Cardiac muscle cell (in vitro differentiated cells and primary cell): Measurements from ENCODE around the gene TRHDE. TPM values are rescaled to one million over a fixed set of nuclear protein-coding genes. Genes with fewer than 3 reads are reported as not detected.

Experiments
- DNase-seq, 2 donors: peaks; one replicate each; pipeline versions ENCODE4 v3.0.0 to v3.0.0-alpha.2; 2010 to 2017; ENCODE audit warnings: low read depth in 1 of 2, low spot score in 1 of 2
- H3K27ac ChIP-seq: fragments of 200-600 bp; sonication (generic); 2 replicates; pipeline ENCODE4 v1.5.1; 2016
- H3K27me3 ChIP-seq: fragments of 200-600 bp; sonication (generic); 2 replicates; pipeline ENCODE4 v1.6.0; 2016; ENCODE audit warnings: control low read depth
- H3K36me3 ChIP-seq: fragments of 200-600 bp; sonication (generic); 2 replicates; pipeline ENCODE4 v1.5.1; 2016; ENCODE audit warnings: control low read depth
- H3K4me1 ChIP-seq: fragments of 200-600 bp; sonication (generic); 2 replicates; pipeline ENCODE4 v1.8.1; 2017; ENCODE audit warnings: low read depth, mild to moderate bottlenecking, mixed run types
- H3K4me3 ChIP-seq: fragments of 200-600 bp; sonication (generic); 2 replicates; pipeline ENCODE4 v1.5.1; 2016; ENCODE audit warnings: mild to moderate bottlenecking
- H3K9me3 ChIP-seq: fragments of 200-600 bp; sonication (generic); 2 replicates; pipeline ENCODE4 v1.5.1; 2017; ENCODE audit warnings: low read depth, mild to moderate bottlenecking, control low read depth
- CTCF ChIP-seq: IDR thresholded peaks from 2 replicates; pipeline ENCODE4 v1.5.1; 2012; ENCODE audit warnings: low read depth, mild to moderate bottlenecking, low read length
- polyA plus RNA-seq: library from polyadenylated mRNA; unstranded; fragments of >200 nt; fragmentation: Nextera tagmentation; extraction: Ambion mirVana; gene quantifications from 2 replicates; pipeline ENCODE4 v1.2.1, GENCODE V29; 2016
- total RNA-seq: library from RNA; depleted of rRNA; stranded (reverse); fragments of >200 nt; gene quantifications from 2 replicates; pipeline ENCODE4 v1.2.3, GENCODE V29; 2016

The TRHDE gene
- total and polyA plus RNA-seq, 2 experiments from 2014 or later: not detected

- Histone ChIP-seq H3K4me3 (no peak overlapping the region), H3K36me3 (no peaks in the 10 kb centered on the region), H3K4me1 (no peaks in the 10 kb centered on the region), H3K27ac (no peak overlapping the region), H3K27me3 (no peaks in the 10 kb centered on the region), H3K9me3 (no peaks in the 10 kb centered on the region)
- TF ChIP-seq CTCF: no peak
- DNase-seq: no peak
Observed at GRCh38 chr12:72523754-72524153, 251.6 kb downstream of the TRHDE start.

GRCh38 chr12:72535212-72535990, 263.2 kb downstream of the TRHDE start:
- TF ChIP-seq CTCF: no peak
- Histone ChIP-seq H3K27me3 (no peaks in the 10 kb centered on the region), H3K27ac (no peak overlapping the region), H3K4me3 (no peak overlapping the region), H3K9me3 (no peaks in the 10 kb centered on the region), H3K36me3 (no peaks in the 10 kb centered on the region), H3K4me1 (no peaks in the 10 kb centered on the region)
- DNase-seq: no peak

- no peak for DNase-seq
- no peak for TF ChIP-seq CTCF
Observed at GRCh38 chr12:72540811-72541210, 268.6 kb downstream of the TRHDE start.

GRCh38 chr12:72543777-72544467, 271.8 kb downstream of the TRHDE start:
- peaks cover 10% of the 10 kb centered on the region for H3K4me1 ChIP-seq
- no peaks in the 10 kb centered on the region for H3K27me3 ChIP-seq
- no peaks in the 10 kb centered on the region for H3K9me3 ChIP-seq
- H3K4me3 ChIP-seq: no peak overlapping the region
- no peak for DNase-seq
- H3K27ac ChIP-seq: no peak overlapping the region
- no peaks in the 10 kb centered on the region for H3K36me3 ChIP-seq
- TF ChIP-seq CTCF: no peak

More at GRCh38 chr12:72540811-72541210, 268.6 kb downstream of the TRHDE start:
- Histone ChIP-seq H3K36me3 (no peaks in the 10 kb centered on the region), H3K9me3 (no peaks in the 10 kb centered on the region), H3K27ac (no peak overlapping the region), H3K27me3 (no peaks in the 10 kb centered on the region), H3K4me1 (no peaks in the 10 kb centered on the region), H3K4me3 (no peak overlapping the region)

- Histone ChIP-seq H3K4me3 (no peak overlapping the region), H3K36me3 (no peaks in the 10 kb centered on the region), H3K9me3 (no peaks in the 10 kb centered on the region)
Observed at GRCh38 chr12:72546106-72546505, 273.9 kb downstream of the TRHDE start.

More at GRCh38 chr12:72546106-72546505, 273.9 kb downstream of the TRHDE start:
- Histone ChIP-seq H3K4me1 (peaks cover 10% of the 10 kb centered on the region), H3K27me3 (no peaks in the 10 kb centered on the region), H3K27ac (no peak overlapping the region)
- no peak for TF ChIP-seq CTCF
- no peak for DNase-seq
